Activated T-helper 2 cell treated with anti-CD3 and anti-CD28 coated beads, Interferon-gamma antibody, Interleukin-2, Interleukin-4, amounts not matched to agents 10 μg/mL and 5 μg/mL and 100 μg/mL, durations not matched to agents 14 hours and 24 hours and 36 hours (primary cell): ENCODE results near the gene NOCT. TPM values are rescaled to one million over a fixed set of nuclear protein-coding genes. Genes with fewer than 3 reads are reported as not detected.

ENCODE experiments used
- DNase-seq: peaks from one replicate; pipeline ENCODE4 v3.0.0; 2021; ENCODE audit warnings: low spot score
- H3K27ac Mint-ChIP-seq: one replicate; pipeline ENCODE4 v1.8.0; 2021; ENCODE audit warnings: mixed read lengths
- H3K27me3 Mint-ChIP-seq: one replicate; pipeline ENCODE4 v1.8.0; 2021; ENCODE audit warnings: low read depth, mixed read lengths
- H3K36me3 Mint-ChIP-seq: one replicate; pipeline ENCODE4 v1.8.0; 2021; ENCODE audit warnings: low read depth, mixed read lengths
- H3K4me1 Mint-ChIP-seq: one replicate; pipeline ENCODE4 v1.8.0; 2021; ENCODE audit warnings: low read depth, mixed read lengths
- H3K4me3 Mint-ChIP-seq: one replicate; pipeline ENCODE4 v1.8.0; 2021; ENCODE audit warnings: low read depth, mild to moderate bottlenecking, moderate library complexity, mixed read lengths
- H3K9me3 Mint-ChIP-seq: one replicate; pipeline ENCODE4 v1.8.0; 2021; ENCODE audit warnings: mixed read lengths
- intact Hi-C: fragments of 100-400 bp; cut with micrococcal nuclease; formaldehyde crosslinking; loops from one replicate; pipeline ENCODE4 v1.15.1; 2023
- total RNA-seq: library from RNA; stranded (reverse); gene quantifications from 2 replicates; pipeline ENCODE4 v1.2.3, GENCODE V29; 2022

The NOCT gene
- 20.3 and 22.1 TPM in 2 replicates for total RNA-seq

GRCh38 chr4:139015269-139015947, at the start of gene NOCT:
TSS of gene NOCT (plus strand) at chr4:139015781. CDS start at chr4:139015982, 201 bp downstream.
- Mint-ChIP-seq H3K27me3 (no peaks in the 10 kb centered on the region), H3K36me3 (peaks cover 20% of the 10 kb centered on the region), H3K4me1 (peaks cover 41% of the 10 kb centered on the region), H3K9me3 (no peaks in the 10 kb centered on the region), H3K4me3 (peak within 1 kb of the TSS; percentile 89), H3K27ac (peak within 1 kb of the TSS; percentile 93)
- DNase-seq = peak; percentile 89
- intact Hi-C loops = loop anchor here (1.0 to 10.0 kb wide), 7 partner anchors 69 to 771 kb away; partner anchors contain the start of genes NAA15, RAB33B and SLC7A11

- Mint-ChIP-seq H3K27ac (no peak overlapping the region), H3K4me1 (no peaks in the 10 kb centered on the region), H3K9me3 (no peaks in the 10 kb centered on the region), H3K36me3 (no peaks in the 10 kb centered on the region), H3K4me3 (no peak overlapping the region), H3K27me3 (no peaks in the 10 kb centered on the region)
- intact Hi-C loops = no loop called here
- DNase-seq = no peak
Observed at GRCh38 chr4:138967313-138967712, 48.3 kb upstream of the NOCT start.

- no peak for DNase-seq
- Mint-ChIP-seq H3K4me1 (no peaks in the 10 kb centered on the region), H3K9me3 (no peaks in the 10 kb centered on the region), H3K4me3 (no peak overlapping the region), H3K27ac (no peak overlapping the region), H3K27me3 (no peaks in the 10 kb centered on the region), H3K36me3 (no peaks in the 10 kb centered on the region)
- intact Hi-C loops = no loop called here
Observed at GRCh38 chr4:138972956-138973801, 42.4 kb upstream of the NOCT start.

GRCh38 chr4:138975225-138975624, 40.4 kb upstream of the NOCT start:
- Mint-ChIP-seq H3K9me3 (no peaks in the 10 kb centered on the region), H3K27ac (no peak overlapping the region), H3K36me3 (no peaks in the 10 kb centered on the region), H3K4me3 (no peak overlapping the region), H3K27me3 (no peaks in the 10 kb centered on the region), H3K4me1 (no peaks in the 10 kb centered on the region)
- DNase-seq = no peak
- intact Hi-C loops = no loop called here

GRCh38 chr4:138976526-138976925, 39.1 kb upstream of the NOCT start:
- H3K4me1 Mint-ChIP-seq = no peaks in the 10 kb centered on the region
- H3K27me3 Mint-ChIP-seq = no peaks in the 10 kb centered on the region
- no peaks in the 10 kb centered on the region for H3K36me3 Mint-ChIP-seq
- no peak overlapping the region for H3K27ac Mint-ChIP-seq
- H3K4me3 Mint-ChIP-seq = no peak overlapping the region
- H3K9me3 Mint-ChIP-seq = no peaks in the 10 kb centered on the region
- intact Hi-C loops = no loop called here
- DNase-seq = no peak

- Mint-ChIP-seq H3K36me3 (no peaks in the 10 kb centered on the region), H3K4me3 (no peak overlapping the region), H3K9me3 (no peaks in the 10 kb centered on the region), H3K27me3 (no peaks in the 10 kb centered on the region), H3K27ac (no peak overlapping the region), H3K4me1 (no peaks in the 10 kb centered on the region)
- DNase-seq = no peak
- intact Hi-C loops = no loop called here
Observed at GRCh38 chr4:138977524-138977923, 38.1 kb upstream of the NOCT start.

- Mint-ChIP-seq H3K27ac (no peak overlapping the region), H3K27me3 (no peaks in the 10 kb centered on the region), H3K4me1 (no peaks in the 10 kb centered on the region), H3K9me3 (no peaks in the 10 kb centered on the region), H3K4me3 (no peak overlapping the region), H3K36me3 (no peaks in the 10 kb centered on the region)
- intact Hi-C loops = no loop called here
- DNase-seq = no peak
Observed at GRCh38 chr4:138978028-138978585, 37.5 kb upstream of the NOCT start.

- no peaks in the 10 kb centered on the region for H3K9me3 Mint-ChIP-seq
- DNase-seq = no peak
- H3K4me1 Mint-ChIP-seq = no peaks in the 10 kb centered on the region
- no peak overlapping the region for H3K4me3 Mint-ChIP-seq
- intact Hi-C loops = no loop called here
- no peak overlapping the region for H3K27ac Mint-ChIP-seq
- H3K36me3 Mint-ChIP-seq = no peaks in the 10 kb centered on the region
- H3K27me3 Mint-ChIP-seq = no peaks in the 10 kb centered on the region
Observed at GRCh38 chr4:138978600-138978999, 37.0 kb upstream of the NOCT start.

- no peak overlapping the region for H3K27ac Mint-ChIP-seq
- no peaks in the 10 kb centered on the region for H3K9me3 Mint-ChIP-seq
- H3K4me1 Mint-ChIP-seq = no peaks in the 10 kb centered on the region
- no peak overlapping the region for H3K4me3 Mint-ChIP-seq
- intact Hi-C loops = no loop called here
- DNase-seq = no peak
- H3K27me3 Mint-ChIP-seq = no peaks in the 10 kb centered on the region
- H3K36me3 Mint-ChIP-seq = no peaks in the 10 kb centered on the region
Observed at GRCh38 chr4:138979742-138980141, 35.8 kb upstream of the NOCT start.

- no peak for DNase-seq
- H3K27me3 Mint-ChIP-seq = no peaks in the 10 kb centered on the region
- no peak overlapping the region for H3K27ac Mint-ChIP-seq
- no peak overlapping the region for H3K4me3 Mint-ChIP-seq
- H3K9me3 Mint-ChIP-seq = no peaks in the 10 kb centered on the region
- no peaks in the 10 kb centered on the region for H3K36me3 Mint-ChIP-seq
- no peaks in the 10 kb centered on the region for H3K4me1 Mint-ChIP-seq
- intact Hi-C loops = no loop called here
Observed at GRCh38 chr4:138981930-138982390, 33.6 kb upstream of the NOCT start.

GRCh38 chr4:138982754-138983153, 32.8 kb upstream of the NOCT start:
- no peaks in the 10 kb centered on the region for H3K27me3 Mint-ChIP-seq
- no peaks in the 10 kb centered on the region for H3K4me1 Mint-ChIP-seq
- H3K36me3 Mint-ChIP-seq = no peaks in the 10 kb centered on the region
- intact Hi-C loops = no loop called here
- DNase-seq = no peak
- H3K27ac Mint-ChIP-seq = no peak overlapping the region
- H3K4me3 Mint-ChIP-seq = no peak overlapping the region
- no peaks in the 10 kb centered on the region for H3K9me3 Mint-ChIP-seq

- no peaks in the 10 kb centered on the region for H3K27me3 Mint-ChIP-seq
- intact Hi-C loops = no loop called here
- H3K36me3 Mint-ChIP-seq = no peaks in the 10 kb centered on the region
- H3K9me3 Mint-ChIP-seq = no peaks in the 10 kb centered on the region
- H3K4me3 Mint-ChIP-seq = no peak overlapping the region
- no peak overlapping the region for H3K27ac Mint-ChIP-seq
- DNase-seq = no peak
- no peaks in the 10 kb centered on the region for H3K4me1 Mint-ChIP-seq
Observed at GRCh38 chr4:138983690-138984089, 31.9 kb upstream of the NOCT start.

GRCh38 chr4:138984647-138985046, 30.9 kb upstream of the NOCT start:
- H3K27me3 Mint-ChIP-seq = no peaks in the 10 kb centered on the region
- H3K27ac Mint-ChIP-seq = no peak overlapping the region
- H3K36me3 Mint-ChIP-seq = no peaks in the 10 kb centered on the region
- H3K4me1 Mint-ChIP-seq = no peaks in the 10 kb centered on the region
- no peaks in the 10 kb centered on the region for H3K9me3 Mint-ChIP-seq
- H3K4me3 Mint-ChIP-seq = no peak overlapping the region
- no peak for DNase-seq
- intact Hi-C loops = no loop called here
